Stimulated activated CD8-positive, alpha-beta memory T cell treated with anti-CD3 and anti-CD28 coated beads, Interleukin-7, amount 100 ng/mL, for 48 hours (primary cell): ENCODE measurements around the gene MCRS1.
A peak's percentile ranks its signal among the peaks of the same experiment; 100 is the strongest.

Experiments used
- DNase-seq, 2 donors: peaks; one replicate each; pipeline ENCODE4 v3.0.0-alpha.2; 2020; ENCODE audit warnings: low read depth in 1 of 2; ENCODE audit errors: extremely low read depth in 1 of 2

MCRS1 gene

DNA sequence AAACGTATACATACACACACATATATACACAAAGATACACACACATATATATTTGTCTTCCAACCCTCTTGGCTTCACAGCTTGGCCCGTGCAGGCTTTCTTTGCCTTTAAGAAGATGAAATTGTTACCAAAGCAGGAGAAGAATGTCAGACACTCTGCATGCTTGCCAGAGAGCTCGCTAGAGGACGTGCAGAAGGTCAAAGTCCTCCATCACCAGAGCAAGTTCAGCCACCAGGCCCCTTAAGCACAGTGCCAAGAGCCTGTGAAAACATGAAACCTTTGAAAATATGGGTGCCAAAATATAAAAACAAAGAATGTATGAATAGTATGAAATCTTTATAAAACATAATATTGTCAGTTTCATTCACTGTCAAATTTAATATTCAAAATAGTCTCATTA, 14.9 kb upstream of the MCRS1 start:
- no peak for DNase-seq

DNA sequence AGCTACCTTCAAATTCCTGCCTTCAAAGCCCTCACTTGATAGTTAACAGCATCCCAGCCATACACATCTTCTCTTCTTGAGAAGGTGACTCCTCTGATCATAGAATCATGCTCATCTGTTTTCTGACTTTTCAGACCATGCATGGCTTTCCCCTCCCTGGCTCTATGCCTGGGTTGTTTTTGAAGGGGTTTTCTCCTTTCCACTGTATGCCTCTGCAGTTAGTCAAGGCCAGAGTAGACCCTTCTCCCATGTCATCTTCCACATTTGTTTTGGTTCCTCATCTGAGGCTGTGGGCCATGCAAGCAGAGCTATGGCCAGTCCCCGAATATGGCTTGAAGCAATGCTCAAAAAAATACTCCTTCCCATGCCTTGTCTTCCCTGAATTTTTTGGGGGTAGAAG, 14.3 kb upstream of the MCRS1 start:
- no peak for DNase-seq

DNA sequence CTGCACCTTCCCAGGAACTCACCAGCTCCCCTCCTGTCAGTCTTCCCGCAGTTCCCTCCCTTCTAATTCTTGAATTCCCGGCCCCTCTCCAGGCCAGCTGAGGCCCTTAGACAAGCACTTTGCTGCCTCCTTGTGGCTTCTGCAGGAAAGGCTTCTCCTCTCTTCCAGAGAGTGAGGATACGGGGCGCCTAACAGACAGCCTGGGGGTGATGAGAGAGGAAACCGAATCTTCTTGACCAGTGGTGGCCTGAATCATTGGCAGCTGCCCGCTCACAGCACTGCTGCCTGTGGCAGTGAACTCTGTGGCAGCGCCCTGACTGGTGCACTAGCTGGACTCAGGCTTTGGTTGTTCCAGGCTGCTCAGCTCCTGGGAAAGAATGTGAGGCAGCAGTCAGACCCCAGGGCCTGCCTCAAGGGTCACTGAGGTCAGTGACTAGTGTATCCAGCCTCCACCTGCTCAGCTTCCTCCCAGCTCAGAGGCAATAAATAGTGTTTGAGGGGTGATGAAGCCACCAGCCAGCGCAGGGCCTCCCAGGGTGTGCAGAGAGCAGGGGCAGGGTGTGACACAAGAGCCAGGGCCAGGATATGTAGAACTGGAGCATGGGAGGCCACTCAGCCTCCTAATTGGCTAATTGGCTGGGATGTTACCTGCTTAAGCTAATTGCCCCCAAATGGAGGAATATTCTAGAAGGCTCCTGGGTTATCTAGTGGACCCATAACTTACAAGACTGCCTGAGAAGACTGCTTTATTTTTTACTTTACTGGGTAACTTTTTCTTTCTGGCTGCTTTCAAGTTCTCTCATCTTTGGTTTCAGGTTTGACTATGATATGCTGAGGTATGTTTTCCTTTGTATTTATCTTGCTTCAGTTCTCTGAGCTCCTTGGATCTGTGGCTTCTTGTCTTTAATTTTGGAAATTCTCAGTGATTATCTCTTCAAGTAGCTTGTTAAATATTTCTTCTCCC, 12.9 kb upstream of the MCRS1 start:
- peak in 1 of 2 donors; percentile 31 for DNase-seq

DNA sequence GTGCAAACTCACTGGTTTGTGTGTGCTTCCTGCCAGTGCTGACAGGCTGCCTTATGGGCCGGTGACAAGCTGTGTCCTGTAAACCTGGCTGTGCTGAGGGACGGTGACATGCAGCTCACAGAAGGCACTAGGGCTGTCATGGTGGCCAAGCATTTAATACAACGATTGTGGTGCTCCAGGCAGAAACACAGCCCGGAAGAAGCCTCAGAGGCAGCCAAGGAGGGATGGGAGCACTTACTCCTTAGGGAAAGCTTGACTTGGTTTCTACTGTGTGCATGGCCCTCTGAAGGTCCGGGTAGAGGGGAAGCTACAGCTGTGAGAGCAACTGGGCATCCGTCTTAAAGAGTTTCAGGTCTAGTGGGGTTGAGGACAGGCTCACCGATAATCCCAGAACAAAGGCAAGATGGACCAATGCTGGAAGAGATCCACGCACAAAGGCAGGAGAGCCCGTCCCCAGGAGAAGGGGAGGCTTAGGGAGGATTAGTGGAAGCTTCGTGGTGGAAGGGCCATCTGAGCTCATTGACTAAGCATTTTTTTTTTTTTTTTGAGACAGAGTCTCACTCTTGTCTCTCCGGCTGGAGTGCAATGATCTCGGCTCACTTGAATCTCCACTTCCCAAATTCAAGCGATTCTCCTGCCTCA, 10.7 kb upstream of the MCRS1 start:
- DNase-seq: no peak

DNA sequence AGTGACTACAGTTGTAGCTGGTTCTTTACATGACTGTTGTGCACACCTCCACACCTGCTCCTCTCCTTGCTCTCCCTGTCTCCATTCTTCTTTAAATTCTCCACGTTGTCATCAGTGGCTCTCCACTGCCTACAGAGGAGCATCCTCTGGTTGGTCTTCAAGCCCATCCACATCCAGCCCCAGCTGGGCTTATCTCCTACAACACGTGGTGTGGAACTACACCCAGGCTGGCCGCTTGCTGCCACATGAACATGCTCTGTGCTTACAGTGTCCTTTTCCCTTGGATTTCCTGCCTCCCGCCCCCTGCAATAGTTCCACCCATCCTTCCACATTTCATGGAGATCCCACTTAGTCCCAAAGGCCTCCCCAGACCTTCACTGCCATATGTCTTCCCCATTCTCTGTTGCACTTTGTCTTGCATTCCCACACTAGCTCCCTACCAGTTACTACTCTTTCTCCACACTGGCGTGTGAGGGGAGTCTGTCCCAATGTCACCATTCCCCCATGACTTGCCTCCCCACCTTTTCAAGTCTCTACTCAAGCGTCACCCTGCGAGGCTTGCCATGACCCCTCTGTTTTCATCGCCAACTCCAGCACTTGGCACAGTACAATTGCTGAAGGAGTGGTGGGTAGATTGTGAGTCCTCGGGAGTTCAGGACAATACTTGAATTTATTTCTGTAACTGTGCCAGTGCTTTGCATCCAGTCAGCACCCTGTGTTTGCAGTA, 9.8 kb upstream of the MCRS1 start:
- no peak for DNase-seq

DNA sequence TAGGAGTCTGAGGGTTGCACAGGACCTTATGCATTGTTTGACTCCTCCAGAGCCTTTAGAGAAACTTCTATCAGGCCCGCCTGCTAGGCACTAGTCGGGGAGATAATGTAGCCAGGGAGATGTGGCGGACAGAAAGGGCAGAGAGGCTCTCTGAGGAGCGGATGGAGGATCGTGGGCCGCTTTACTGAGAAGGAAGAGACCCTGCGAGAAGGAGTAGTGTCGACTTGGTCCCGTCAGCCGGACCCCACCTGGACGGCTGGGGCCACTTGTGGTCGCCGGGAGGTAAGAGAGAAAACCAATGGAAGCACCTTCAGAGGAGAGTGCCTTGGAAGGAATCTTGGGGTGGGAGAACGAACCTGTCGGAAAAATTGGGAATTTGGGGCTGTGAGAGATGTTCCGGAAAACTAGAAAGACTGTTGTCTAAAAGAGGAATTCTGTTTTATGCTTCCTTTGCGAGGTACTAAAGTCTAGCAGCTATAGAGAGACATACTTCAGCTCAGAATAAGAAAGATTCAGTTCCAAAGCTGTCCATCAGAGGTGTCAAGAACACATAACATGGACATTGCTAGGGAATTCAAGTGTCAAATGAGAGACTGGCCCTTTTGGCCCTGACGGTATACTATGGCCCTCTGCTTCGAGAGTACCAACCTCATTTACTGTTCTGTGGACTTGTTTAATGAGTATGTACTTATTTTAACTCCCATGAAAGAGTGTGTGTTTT, 660 bp upstream of the MCRS1 start:
- no peak for DNase-seq

DNA sequence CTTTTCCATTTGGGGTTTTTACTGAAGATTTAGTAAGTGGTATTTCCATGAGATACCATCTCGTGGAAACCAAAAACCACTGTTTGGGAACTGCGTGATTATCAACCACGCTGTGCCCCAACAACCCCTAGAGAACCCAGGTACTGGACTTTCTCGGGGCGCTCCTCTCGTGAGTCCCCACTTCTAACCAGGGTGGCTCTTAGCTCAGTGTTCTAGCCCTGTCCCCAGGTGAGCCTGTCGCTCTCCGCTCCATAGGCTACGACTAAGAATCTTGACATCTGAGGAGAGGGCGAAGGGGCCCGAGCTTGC, 686 bp downstream of the MCRS1 start:
- no peak for DNase-seq

DNA sequence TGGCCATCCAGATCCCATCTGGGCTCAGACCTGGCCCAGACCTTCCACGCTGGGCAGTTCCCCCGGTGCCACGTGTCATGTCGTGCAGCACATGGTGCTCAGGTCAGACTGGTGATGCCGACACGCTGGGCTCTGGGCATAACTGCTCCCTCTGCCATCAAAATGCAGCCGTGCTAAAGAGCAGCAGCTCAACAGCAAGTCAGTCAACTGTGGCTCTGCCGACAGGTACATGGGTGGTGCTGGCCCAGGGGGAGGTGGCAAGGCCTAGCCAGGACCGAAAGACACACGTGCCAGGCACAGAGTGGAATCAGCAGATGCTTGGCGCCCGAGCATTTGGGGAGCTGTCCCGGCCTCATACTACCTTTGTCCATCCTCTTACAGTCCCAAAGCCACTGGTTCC, 1.6 kb downstream of the MCRS1 start:
- no peak for DNase-seq

DNA sequence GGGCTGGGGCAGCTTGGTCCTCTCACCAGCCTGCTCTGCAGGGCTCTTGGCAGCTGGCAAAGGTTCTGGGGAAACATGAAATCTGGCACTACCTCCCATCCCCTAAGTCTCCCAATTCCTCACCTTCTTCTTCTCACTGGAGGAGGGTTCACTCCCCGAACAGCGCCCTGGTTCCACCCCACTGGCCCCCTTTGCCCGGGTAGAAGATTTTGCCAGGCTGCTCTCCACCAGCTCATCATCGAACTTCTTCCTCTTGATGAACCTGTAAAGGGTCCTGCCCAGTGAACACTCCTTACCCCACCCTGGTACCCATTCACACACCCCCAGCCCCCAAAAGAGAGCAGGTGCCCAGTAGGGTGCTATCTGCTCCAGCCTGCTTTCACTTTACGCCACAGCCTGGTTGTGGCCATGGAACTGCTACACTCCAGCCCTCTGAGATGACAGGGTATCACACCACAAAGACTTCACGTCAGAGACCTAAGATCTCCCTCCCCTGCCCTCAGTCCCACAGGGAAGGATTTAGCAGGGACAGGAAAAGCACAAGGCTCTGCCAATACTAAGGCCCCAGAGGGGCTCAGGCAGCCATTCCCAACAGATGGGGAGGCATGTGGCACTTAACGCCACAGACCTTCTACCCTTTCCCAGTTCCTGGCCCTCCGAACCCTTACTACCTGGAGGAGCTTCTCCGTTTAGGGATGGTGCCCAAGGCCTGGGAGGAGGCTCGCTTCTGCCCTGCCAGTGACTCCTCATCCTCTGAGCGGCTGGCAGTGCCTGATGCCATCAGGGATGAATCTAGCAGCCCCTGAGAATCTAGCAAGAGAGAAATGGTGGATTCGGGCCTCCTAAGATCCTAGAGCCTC, 2.3 kb downstream of the MCRS1 start:
- DNase-seq: no peak

DNA sequence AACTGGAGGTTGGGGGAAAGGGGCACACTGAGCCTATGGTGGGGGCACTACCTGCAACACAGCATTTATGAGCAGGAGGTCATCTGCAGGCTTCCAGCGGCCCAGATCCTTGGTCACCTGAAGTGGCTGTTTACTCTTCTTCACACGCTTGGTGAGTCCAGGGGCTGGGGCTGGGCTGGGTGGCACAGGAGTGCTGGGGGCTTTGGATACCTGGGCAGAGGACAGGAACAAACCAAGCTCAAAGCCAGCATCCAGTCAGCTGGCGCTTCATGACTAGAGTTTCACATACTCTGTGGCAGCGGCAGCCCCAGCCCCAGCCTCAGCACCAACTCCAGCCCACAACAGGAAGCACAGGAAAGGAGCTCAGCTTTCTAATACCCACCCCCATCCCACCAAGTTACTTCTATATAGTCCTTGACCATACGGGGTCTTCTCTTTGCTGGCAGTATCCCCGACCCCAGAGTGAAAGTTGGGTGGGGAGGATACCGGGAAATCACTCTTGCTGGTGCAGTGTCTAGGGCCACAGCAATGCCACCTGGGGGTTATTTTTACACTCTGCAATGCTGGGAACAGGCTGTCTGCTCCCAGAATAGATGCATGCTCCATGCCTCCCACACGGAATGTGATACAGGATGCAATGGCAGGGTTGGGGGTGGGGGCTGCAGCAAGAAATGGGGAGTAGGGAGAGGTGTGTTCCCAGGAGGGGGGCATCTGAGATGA, 3.1 kb downstream of the MCRS1 start:
- DNase-seq: no peak

DNA sequence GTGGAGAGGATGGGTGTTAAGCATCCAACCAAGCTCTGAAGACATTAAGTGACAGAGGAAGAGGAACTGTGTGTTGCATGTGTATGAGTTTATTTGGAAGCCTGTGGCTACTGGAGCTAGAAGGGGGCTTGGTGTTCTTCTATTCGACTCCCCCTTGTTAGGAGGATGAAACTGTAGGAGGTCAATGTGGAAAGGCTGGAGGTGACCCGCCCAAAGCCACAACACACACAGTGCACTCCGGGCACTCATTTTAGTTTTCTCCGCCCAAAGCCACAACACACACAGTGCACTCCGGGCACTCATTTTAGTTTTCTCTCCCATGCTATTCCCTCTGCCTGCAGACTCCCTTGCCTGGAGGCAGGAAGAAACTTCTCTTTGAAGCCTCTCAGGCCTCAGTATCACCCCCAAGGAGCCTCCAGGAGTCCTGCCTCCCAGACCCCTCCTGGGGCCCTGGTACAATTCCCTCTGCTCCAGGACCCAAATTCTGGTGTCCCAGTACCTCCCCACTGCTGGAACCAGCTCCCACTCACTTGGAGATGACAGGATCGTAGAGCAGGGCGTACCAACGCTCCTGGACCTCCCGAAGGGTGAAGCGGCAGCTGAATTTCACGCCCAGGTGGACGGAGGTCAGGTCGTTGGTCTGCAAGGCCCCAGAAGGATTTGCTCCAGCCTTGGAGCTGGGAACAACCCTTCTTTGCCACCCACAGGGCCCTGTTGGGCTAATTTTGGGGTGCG, 3.8 kb downstream of the MCRS1 start:
- no peak for DNase-seq

DNA sequence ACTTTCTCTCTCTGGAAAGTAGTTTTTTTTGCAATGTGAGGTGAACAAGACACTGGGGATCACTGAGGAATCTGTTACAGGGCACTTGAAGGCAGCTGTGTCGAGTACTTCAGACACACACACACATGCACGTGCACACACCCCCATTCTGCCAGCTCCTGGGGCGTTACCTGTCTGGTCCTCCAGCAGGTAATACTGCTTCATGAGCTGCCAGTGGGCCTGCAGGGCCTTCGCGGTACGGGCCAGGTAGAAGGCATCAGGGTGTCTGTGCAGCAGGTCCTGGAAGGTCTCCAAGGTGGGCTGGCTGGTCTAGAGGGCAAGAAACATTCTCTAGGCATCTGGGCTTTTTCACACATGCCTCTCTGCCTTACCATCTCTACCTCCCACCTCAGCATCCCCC, 5.1 kb downstream of the MCRS1 start:
- DNase-seq: no peak

DNA sequence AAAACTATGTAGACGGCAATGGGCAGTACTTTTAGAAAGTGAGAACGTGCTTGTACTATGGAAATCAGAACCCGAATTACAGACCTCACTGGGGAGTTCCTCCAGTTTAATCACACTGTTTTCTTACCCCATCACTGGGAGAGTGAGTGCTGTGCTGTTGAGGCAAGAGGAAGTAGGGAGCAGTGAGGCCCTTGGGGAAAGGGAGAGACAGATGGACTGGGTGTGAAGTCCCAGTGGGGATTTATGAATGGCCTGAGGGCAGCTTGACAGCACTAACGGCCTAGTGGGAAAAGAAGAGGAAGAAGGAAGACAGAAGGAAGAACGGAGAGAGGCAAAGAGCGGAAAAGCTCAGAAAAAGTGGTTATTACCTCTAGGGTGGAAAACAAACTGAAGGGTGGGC, 5.7 kb downstream of the MCRS1 start:
- no peak for DNase-seq

DNA sequence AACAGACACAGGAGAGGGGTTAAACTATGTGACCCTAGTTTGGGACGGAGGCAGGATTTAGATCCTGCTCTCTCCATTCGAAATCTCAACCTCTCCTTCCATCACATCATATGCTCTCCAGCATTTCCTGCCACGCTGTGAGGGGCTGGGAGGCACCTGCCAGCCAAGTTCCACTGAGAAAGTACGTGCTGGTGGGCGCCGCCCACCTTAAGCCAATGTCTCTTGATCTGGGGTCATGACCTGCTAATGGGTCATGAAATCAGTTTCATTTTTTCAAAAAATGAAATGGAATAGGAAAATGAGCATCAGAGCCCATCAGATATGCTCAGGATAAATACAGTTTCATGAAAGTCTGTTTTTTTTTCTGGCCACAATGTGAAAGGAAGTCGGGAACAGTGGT, 7.2 kb downstream of the MCRS1 start:
- DNase-seq: no peak

DNA sequence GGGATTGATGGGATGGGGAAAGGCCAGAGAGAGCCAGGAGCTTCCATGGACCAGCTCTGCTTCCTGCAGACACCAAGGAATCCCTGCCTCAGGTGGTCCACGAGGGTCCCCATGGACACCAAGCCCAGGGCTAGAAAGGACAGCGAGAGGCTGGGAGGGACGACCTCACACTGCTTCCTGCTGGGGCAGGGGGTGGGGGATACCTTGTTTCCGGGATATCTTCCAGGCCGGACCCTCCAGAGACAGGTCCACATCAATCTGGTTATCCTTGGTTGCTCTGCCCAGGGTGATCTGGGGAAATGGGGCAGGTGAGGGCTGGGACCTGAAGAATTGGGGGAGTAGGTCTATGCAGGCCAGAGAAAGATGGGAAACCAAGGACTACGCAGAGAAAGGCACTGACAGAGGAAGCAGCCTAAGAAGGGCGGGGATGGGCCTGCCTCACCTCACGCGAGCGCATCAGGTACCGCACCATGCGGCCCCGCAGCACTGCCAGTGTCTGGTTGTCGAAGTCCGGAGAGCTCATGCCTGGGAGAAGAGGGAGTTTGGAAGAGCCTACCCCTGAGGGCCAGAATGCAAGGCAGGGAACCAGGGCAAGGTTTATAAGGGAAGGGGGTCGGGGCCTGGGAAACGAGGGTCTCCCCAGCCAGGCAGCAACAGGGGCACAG, 8.8 kb downstream of the MCRS1 start:
- no peak for DNase-seq

DNA sequence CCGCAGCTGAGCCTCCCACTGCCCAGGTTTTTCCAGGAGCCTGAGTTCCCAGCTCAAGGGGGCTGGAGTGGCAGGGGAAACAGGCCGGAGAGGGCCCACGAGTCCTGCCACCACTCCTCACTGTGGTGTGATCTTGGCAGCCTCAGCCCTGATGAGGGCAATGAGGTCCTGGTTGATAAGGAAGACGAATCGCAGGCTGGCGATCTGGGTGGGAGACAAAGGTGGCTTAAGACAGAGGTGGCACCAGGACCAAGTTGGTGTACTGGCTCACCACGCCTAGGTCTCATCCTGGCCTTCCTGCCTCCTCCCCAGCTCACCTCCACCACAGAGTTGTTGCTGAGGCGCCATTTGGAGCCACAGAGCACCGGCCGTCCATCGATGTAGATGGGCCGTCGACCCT, 9.4 kb downstream of the MCRS1 start:
- DNase-seq: no peak

DNA sequence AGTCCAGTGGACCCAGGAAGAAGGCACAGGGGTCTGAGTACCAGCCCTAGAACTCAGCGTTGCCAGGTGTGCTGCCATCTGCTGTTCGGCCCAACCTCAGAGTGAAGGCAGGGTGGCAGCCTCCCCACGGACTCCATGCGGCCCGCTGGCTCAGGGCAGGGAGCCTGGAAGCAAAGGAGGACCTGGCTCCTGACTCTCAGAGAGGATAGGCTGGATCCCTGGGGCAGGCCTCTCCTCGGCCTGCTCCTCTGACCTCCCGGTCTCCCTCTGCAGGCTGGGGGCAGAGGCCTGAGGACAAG, 10.1 kb downstream of the MCRS1 start:
- DNase-seq: no peak

DNA sequence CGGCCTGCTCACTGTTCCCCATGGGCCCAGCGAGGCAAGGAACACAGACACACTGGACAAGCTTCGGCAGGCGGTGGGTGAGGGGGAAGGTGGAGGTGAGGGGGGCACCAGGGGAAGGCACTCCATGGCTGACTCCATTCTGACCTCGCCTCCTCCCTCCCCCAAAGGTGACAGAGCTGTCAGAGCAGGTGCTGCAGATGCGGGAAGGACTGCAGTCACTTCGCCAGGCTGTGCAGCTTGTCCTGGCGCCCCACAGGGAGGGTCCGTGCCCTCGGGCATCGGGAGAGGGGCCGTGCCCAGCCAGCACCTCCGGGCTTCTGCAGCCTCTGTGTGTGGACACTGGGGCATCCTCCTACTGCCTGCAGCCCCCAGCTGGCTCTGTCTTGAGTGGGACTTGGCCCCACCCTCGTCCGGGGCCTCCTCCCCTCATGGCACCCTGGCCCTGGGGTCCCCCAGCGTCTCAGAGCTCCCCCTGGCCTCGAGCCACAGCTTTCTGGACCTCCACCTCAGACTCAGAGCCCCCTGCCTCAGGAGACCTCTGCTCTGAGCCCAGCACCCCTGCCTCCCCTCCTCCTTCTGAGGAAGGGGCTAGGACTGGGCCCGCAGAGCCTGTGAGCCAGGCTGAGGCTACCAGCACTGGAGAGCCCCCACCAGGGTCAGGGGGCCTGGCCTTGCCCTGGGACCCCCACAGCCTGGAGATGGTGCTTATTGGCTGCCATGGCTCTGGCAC, 10.6 kb downstream of the MCRS1 start:
- DNase-seq: no peak
